ENCODE data around the gene LRRC74B.

DNA sequence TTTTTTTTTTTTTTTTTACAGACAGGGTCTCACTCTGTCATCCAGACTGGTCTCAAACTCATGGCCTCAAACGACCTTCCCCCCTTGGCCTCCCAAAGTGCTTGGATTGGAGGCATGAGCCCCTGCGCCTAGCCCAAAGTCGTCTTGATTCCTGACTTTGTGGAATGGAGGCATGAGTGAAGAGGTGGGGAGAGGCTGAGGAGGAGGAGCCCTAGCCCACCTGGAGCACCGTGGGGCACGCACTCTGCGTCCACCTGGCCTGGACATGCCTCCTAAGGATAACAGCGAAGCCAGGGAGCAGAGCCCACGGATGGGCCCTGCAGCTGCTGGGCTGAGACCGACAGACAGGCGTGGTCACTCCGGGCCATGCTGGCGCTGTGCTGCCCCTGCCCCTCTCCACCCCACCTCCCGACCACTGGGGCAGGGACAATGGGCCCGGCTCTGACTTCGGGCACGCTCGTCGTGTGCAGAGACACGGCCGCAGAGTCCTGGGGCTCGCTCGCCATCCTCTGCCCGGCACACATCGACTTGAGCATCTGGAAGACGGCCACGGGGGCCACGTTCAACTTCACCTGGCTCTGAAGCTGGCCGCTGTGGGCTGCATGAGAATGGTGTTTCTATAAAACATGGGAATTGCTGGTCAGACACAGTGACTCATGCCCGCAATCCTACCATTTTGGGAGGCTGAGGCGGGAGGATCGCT is 34.8 kb downstream of the LRRC74B start:
- TF ChIP-seq CTCF (IDR thresholded peaks at IDR 0.05 in 4 of 5, conservative IDR thresholded peaks at IDR 0.05 in 1 of 5): no peak
- TF ChIP-seq POLR2A (IDR thresholded peaks at IDR 0.05): no peak
